Ecto neural progenitor cell (in vitro differentiated cells): ENCODE measurements around the gene LENEP.

Experiments
- DNase-seq: peaks from one replicate; pipeline ENCODE4 v3.0.0-alpha.2; 2018; ENCODE audit warnings: low spot score

The LENEP gene

DNA sequence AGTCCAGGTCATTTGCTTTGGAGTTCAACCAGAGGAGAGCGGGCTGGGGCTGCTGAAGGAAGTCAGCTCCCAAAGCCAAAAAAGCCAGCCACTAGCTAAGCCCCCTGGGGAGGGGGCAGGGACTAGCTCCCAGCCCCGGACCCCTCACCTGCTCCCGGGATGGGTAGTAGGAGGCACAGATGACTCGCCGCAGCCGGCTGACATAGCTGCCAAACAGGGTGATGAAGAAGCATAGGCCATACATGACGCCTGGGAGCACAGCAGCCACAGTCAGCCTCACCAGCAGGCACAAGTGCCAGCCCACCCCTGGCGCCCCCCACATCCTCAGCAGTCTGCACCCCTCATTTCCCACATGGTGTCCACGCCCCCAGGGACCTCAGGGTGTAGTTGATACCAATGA, 32.8 kb downstream of the LENEP start:
- no peak for DNase-seq

- DNase-seq = no peak
Measured at GRCh38 chr1:155026588-155026987, 33.2 kb downstream of the LENEP start.

- no peak for DNase-seq
Measured at GRCh38 chr1:155029513-155030242, 36.3 kb downstream of the LENEP start.

DNA sequence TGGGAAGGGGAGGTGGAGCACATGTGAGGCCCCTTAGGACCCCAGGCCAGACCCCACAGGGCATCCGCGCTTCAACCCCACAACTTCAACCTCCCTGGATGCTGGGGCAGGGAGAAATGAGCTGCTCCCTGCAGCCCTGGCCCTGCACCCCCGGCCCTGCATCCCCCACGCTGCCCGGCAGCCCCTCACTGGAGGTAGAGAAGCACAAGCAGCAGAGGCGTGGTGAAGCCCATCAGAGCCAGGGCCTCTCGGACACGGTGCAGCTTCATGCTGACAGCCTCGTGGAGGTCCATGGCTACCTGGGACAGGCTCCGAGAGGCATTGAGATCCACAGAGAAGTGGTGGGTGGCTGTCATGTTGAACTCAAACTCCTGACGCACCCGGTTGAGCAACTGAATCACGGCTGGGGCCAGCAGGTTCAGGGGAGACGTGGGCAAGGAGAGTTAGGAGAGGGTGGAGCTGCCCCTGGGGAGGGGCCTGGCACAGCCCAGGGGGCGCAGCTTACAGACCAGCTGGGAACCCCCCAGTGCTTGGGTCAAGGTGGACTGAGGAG, 36.9 kb downstream of the LENEP start:
- DNase-seq = no peak

DNA sequence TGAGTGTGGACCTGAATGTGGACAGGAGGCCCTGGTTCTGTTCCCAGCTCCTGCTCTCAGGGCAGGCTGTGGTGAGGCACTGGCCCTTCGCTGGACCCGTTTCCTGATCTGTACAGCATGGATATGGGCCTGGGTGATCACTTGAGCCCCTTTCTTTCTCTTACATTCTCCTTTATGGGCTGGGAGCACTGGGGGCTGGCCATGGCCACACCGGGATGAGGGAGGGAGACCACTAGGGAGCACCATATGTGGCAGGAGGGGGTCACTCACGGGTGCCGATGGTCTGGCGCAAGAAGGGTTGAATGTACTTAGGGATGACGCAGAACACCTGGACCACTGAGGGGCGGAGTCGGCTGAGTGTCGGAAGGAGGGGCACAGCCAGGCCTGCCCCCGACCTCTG, 37.5 kb downstream of the LENEP start:
- no peak for DNase-seq

DNA sequence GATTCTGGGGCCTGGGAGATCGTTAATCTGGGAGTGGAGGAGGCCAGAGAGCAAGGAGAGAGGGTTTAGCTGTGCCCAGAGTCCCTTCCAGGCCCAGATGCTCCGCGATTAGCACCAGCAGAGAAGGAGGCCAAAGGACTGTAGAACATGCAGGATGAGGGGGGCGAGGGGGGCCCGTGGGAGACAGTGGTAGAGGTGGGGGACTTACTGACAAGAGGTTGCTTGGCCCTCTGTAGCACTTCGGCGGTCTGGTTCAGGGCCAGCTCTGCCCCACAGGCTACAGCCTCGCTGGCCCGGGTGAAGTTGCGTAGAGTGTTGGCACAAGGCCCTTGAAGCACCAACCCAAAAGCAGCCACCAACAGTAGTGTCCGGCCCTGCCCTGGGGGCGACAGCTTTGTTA, 39.5 kb downstream of the LENEP start:
- no peak for DNase-seq

DNA sequence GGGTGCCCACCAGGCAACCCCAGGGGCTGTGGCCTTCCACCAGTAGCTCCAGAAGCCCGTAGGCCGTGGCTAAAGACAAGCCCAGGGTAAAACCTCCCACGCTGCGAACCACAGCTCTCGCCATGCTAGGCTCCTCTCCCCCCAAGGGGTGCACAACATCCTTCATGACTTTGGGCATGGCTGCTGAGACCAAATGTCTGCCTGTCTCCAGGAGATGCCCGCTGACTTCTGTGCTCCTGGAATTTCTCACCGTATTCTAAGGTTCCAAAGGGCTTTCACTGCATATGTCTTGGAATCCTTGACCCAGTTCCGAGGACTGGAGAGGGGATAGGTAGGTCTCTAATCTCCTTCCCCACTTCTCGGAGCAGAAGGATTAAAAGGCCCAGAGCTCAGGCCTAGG, 40.1 kb downstream of the LENEP start, which contains the start of the genes DCST1 and DCST2:
Gene DCST1 (plus strand): TSS at position 301 of the 400 bp plus-strand sequence. CDS start 213 bp downstream, outside the sequence.
Gene DCST2 (minus strand): TSS at position 258 of the 400 bp plus-strand sequence. CDS start 80 bp downstream, at position 178.
- no peak for DNase-seq

DNA sequence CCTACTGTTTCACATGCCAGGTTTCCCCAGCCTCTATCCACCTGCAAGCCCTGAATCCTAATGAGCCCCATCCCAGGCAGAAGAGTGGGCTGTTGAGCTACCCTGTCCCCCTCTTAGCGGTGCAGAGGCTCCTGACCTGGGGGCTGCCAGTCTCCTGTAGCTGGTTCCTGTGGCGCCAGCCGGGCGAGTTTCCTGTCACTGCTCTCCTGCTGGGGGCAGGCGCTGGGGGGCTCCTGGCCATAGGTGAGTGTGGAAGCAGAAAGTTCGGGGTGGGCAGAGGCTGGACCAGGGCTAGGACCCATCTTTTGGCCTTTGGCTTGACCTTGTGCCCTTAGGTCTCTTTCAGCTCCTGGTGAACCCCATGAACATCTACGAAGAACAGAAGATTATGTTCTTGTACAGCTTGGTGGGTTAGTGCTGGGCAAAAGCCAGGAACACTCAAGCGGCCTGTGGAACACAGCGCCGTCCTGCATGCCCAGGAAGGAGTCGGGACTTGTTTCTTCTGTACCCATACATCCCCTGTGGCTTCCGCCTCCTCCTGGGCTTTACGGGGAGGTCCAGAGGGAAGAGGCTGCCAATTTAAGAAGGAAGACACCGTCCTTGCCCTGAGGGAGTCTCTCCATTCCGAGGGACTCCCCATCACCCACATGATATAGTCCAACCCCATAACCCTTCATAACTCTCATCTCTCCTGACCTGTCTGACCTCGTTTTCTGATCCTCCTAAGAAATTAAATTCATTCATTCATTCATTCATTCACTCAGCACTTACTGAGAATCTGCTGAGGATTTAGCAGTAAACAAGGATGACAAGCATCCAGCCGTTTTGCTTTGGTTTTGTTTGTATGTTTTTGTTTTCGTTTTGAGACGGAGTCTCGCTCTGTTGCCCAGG, 41.2 kb downstream of the LENEP start:
- DNase-seq = no peak

- DNase-seq = no peak
Measured at GRCh38 chr1:155035936-155036335, 42.5 kb downstream of the LENEP start.

DNA sequence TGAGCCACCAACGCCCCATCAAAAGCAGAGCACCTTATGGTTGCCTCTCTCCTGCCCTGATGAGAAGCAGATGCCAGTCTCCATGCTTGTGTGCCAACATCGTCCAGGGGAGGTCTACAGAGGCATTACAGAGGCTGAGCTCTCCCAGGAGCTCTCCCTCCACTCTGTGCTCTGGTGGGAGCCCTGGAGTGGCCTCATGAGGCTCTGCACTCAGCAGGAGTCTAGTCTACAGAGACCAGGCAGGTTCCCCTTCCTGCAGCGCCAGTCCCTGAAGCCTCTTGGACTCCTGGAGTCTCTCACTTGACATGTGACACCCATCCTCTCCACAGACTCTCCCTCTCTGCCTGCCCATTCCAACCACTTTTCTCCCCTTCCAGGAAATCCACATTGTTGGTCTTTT, 43.7 kb downstream of the LENEP start:
- no peak for DNase-seq

GRCh38 chr1:155037851-155038441, 44.6 kb downstream of the LENEP start:
- no peak for DNase-seq

DNA sequence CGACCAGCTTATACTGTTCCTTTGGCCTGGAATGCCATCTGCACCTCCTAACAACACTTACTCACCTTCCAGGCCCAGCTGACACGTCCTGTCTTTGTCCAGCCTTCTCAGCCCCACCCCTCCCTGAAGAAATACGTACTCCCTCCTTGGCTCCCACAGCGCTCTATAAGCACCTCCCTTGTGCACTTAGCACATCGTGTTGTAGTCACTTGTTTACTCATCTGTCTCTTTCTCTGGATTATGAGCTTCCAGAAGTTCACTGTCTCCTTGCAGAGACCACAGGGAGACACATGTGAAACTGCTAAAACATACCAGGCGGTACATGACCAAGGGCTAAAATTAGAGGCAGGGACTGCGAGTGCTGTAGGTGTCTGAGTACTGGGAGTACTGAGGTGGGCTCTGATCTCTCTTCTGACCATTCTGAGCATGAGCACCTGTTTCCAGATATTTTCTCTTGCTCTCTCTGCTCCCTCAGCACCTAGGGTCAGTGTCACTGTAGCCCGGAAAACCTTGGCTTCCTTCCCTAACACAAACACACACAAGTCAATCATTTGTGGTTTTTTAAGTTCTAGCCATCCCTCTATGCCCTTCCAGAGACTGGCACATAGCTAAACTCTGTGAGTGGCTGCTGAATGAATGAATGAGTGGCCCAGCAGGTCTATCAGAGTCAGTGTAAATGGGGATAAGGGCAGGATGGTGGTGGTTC, 45.4 kb downstream of the LENEP start:
- DNase-seq = no peak

DNA sequence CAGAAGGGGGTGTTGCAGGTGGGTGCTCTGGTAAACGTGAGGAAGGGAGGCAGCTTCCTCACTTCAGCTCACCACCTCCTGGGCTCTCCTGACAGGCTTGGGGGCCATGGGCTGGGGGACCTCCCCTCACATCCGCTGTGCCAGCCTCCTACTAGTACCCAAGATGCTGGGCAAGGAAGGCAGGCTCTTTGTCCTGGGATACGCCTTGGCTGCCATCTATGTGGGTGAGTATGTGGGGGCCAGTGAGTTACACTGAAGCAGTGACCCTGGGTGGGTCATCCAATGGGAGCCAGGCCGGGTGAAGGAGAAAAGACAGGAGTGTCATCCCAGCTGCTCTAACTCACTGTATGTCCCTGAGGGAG, 45.9 kb downstream of the LENEP start:
- DNase-seq = no peak

DNA sequence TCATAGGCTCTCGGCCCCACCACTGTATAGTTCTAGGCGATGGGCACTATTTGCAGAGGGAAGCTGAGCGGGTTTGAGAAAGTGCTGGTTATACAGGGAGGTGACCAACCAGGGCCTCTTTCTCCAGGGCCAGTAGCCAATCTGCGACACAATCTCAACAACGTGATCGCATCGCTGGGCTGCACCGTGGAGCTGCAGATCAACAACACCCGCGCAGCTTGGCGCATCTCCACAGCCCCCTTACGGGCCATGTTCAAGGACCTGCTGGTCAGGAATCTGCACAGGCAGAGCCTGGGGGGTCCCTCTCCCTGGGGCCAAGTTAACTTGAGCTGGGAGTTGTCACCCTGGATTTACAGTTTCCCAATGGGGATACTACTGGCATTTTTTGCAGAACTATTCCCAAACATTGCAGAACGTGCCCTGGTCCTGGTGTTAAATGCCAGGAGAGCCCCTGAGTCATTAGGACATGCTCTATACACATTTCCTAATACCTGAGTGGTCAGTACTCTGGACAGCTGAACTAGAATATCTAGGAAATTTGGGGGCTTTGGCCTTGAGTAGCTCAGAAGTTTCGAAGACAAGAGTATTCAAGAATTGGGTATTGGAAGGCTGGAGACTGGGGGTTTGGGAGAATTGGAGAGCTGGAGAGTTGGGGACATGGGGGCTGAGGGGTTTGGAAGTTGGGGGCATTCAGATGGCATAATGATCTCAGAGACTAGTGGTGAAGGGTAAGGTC, 47.1 kb downstream of the LENEP start:
- no peak for DNase-seq

GRCh38 chr1:155042789-155043188, 49.4 kb downstream of the LENEP start:
- DNase-seq = no peak

DNA sequence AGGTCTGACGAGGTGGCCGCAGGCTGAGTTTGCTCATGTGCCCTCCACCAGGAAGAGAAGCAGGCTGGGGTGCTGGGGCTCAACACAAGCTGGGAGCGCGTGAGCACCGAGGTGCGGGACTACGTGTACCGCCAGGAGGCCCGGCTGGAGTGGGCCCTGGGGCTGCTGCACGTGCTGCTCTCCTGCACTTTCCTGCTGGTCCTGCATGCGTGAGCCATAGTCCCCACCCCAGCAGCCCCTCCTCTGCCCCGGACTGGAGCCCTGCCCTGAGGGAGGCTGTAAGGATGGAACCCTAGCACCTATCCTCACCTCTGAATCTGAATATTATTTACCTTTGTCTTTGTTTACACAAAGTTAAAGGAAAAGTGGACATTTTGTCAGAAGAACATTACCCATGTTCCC, 49.9 kb downstream of the LENEP start:
- no peak for DNase-seq

GRCh38 chr1:155043793-155044192, 50.4 kb downstream of the LENEP start:
- no peak for DNase-seq
